ENCODE data around the gene HLA-DOB. TPM values are rescaled to one million over a fixed set of nuclear protein-coding genes. Genes with fewer than 3 reads are reported as not detected.

HLA-DOB gene
- polyA plus RNA-seq, 1 donor from 2014 or later, result not detected

- Histone ChIP-seq H3K36me3 (ENCODE audit: insufficient read depth, low read length) (no peaks in the 10 kb centered on the region), H3K4me2 (ENCODE audit: low read length) (no peak overlapping the region), H3K27me3 (ENCODE audit: insufficient read depth, low read depth, low read length) (no peaks in the 10 kb centered on the region), H3F3A (ENCODE audit: insufficient read depth, low read length, poor library complexity, severe bottlenecking) (no peaks in the 10 kb centered on the region), H3K79me2 (replicated peaks; ENCODE audit: insufficient read depth, low read length) (no peaks in the 10 kb centered on the region), H3K27ac (ENCODE audit: low read length) (no peak overlapping the region), H2AFZ (ENCODE audit: low read depth, low read length) (no peak overlapping the region), H4K20me1 (ENCODE audit: insufficient read depth) (no peaks in the 10 kb centered on the region), H3K9ac (ENCODE audit: low read length) (no peak overlapping the region), H3K9me3 (ENCODE audit: low read length) (no peaks in the 10 kb centered on the region), H3K9me2 (ENCODE audit: insufficient read depth, low read length) (no peaks in the 10 kb centered on the region), H3K4me3 (ENCODE audit: low read length) (no peak overlapping the region)
- no peak for TF ChIP-seq EZH2 (IDR thresholded peaks at IDR 0.05; ENCODE audit: borderline replicate concordance, insufficient read depth, low read length, poor library complexity, severe bottlenecking)
- TF ChIP-seq REST (IDR thresholded peaks at IDR 0.05; ENCODE audit: borderline replicate concordance), result no peak
- no peak for TF ChIP-seq SMC3 (conservative IDR thresholded peaks at IDR 0.05; ENCODE audit: poor library complexity)
- no peak for TF ChIP-seq POLR2AphosphoS5 (IDR thresholded peaks at IDR 0.05)
- no peak for TF ChIP-seq MXI1 (conservative IDR thresholded peaks at IDR 0.05; ENCODE audit: poor library complexity, severe bottlenecking)
- TF ChIP-seq, protein P1, sequence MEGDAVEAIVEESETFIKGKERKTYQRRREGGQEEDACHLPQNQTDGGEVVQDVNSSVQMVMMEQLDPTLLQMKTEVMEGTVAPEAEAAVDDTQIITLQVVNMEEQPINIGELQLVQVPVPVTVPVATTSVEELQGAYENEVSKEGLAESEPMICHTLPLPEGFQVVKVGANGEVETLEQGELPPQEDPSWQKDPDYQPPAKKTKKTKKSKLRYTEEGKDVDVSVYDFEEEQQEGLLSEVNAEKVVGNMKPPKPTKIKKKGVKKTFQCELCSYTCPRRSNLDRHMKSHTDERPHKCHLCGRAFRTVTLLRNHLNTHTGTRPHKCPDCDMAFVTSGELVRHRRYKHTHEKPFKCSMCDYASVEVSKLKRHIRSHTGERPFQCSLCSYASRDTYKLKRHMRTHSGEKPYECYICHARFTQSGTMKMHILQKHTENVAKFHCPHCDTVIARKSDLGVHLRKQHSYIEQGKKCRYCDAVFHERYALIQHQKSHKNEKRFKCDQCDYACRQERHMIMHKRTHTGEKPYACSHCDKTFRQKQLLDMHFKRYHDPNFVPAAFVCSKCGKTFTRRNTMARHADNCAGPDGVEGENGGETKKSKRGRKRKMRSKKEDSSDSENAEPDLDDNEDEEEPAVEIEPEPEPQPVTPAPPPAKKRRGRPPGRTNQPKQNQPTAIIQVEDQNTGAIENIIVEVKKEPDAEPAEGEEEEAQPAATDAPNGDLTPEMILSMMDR (IDR thresholded peaks at IDR 0.05; ENCODE audit: poor library complexity, severe bottlenecking), result no peak
Measured at GRCh38 chr6:32764048-32764447, 52.8 kb downstream of the HLA-DOB start.

GRCh38 chr6:32763421-32763820, 53.4 kb downstream of the HLA-DOB start, which contains the start of gene HLA-DQB2:
Gene HLA-DQB2 (minus strand): TSS chr6:32763532. CDS start chr6:32763470, 62 bp downstream.
- Histone ChIP-seq H3K27me3 (ENCODE audit: insufficient read depth, low read depth, low read length) (no peaks in the 10 kb centered on the region), H2AFZ (ENCODE audit: low read depth, low read length) (no peak within 1 kb of the TSS), H3K79me2 (replicated peaks; ENCODE audit: insufficient read depth, low read length) (no peaks in the 10 kb centered on the region), H3K27ac (ENCODE audit: low read length) (no peak within 1 kb of the TSS), H3K9me2 (ENCODE audit: insufficient read depth, low read length) (no peaks in the 10 kb centered on the region), H3K9me3 (ENCODE audit: low read length) (no peaks in the 10 kb centered on the region), H3K4me3 (ENCODE audit: low read length) (no peak within 1 kb of the TSS), H4K20me1 (ENCODE audit: insufficient read depth) (no peaks in the 10 kb centered on the region), H3F3A (ENCODE audit: insufficient read depth, low read length, poor library complexity, severe bottlenecking) (no peaks in the 10 kb centered on the region), H3K36me3 (ENCODE audit: insufficient read depth, low read length) (no peaks in the 10 kb centered on the region), H3K9ac (ENCODE audit: low read length) (no peak within 1 kb of the TSS), H3K4me2 (ENCODE audit: low read length) (no peak within 1 kb of the TSS)
- TF ChIP-seq MXI1 (conservative IDR thresholded peaks at IDR 0.05; ENCODE audit: poor library complexity, severe bottlenecking) (no peak), EZH2 (IDR thresholded peaks at IDR 0.05; ENCODE audit: borderline replicate concordance, insufficient read depth, low read length, poor library complexity, severe bottlenecking) (no peak), REST (IDR thresholded peaks at IDR 0.05; ENCODE audit: borderline replicate concordance) (no peak), POLR2AphosphoS5 (IDR thresholded peaks at IDR 0.05) (no peak), TAF1 (IDR thresholded peaks at IDR 0.05; ENCODE audit: low read depth) (no peak), EP300 (conservative IDR thresholded peaks at IDR 0.05; ENCODE audit: poor library complexity, severe bottlenecking) (no peak), SMC3 (conservative IDR thresholded peaks at IDR 0.05; ENCODE audit: poor library complexity) (no peak), RAD21 (conservative IDR thresholded peaks at IDR 0.05) (no peak)
- TF ChIP-seq, protein P1 (IDR thresholded peaks at IDR 0.05; ENCODE audit: poor library complexity, severe bottlenecking), result no peak

Measured in neural cell (in vitro differentiated cells).